NT2/D1 (cell line): ENCODE measurements around the gene TSPAN31.

Source experiments
- YY1 ChIP-seq: IDR thresholded peaks from 2 replicates; pipeline ENCODE4 v1.6.1; 2011; ENCODE audit not compliant: insufficient read length, insufficient read depth
- ZNF274 ChIP-seq: IDR thresholded peaks from 2 replicates; pipeline ENCODE4 v1.6.1; 2011; ENCODE audit warnings: mild to moderate bottlenecking, low read depth, low read length

GRCh38 chr12:57777367-57777766 is 32.5 kb downstream of the TSPAN31 start:
- TF ChIP-seq YY1 (no peak), ZNF274 (no peak)
